DOHH2 (cell line): Measurements from ENCODE around the gene COL13A1.

ENCODE experiments used
- H3F3A ChIP-seq: fragments of 200-600 bp; sonication (generic), shearing (Covaris generic); 2 replicates; pipeline ENCODE4 v1.6.0; 2016; ENCODE audit warnings: antibody characterized with exemption, mild to moderate bottlenecking; ENCODE audit not compliant: control insufficient read depth, insufficient read depth
- H3K27ac ChIP-seq: fragments of 200-600 bp; sonication (generic); 2 replicates; pipeline ENCODE4 v1.5.1; 2014; ENCODE audit warnings: low read depth, mild to moderate bottlenecking, low read length, moderate library complexity
- H3K27me3 ChIP-seq: fragments of 200-600 bp; sonication (generic); 2 replicates; pipeline ENCODE4 v1.6.1; 2014; ENCODE audit warnings: mild to moderate bottlenecking, low read length, mixed read lengths; ENCODE audit not compliant: control insufficient read depth
- H3K36me3 ChIP-seq: fragments of 200-600 bp; sonication (generic); 2 replicates; pipeline ENCODE4 v1.6.1; 2014; ENCODE audit warnings: mild to moderate bottlenecking, low read length, moderate library complexity, mixed read lengths; ENCODE audit not compliant: control insufficient read depth
- H3K4me1 ChIP-seq: fragments of 200-600 bp; sonication (generic); 2 replicates; pipeline ENCODE4 v1.6.1; 2014; ENCODE audit warnings: mild to moderate bottlenecking, low read length, mixed read lengths; ENCODE audit not compliant: control insufficient read depth
- H3K4me2 ChIP-seq: fragments of 200-600 bp; sonication (generic); 2 replicates; pipeline ENCODE4 v1.6.0; 2014; ENCODE audit warnings: mild to moderate bottlenecking, low read length, moderate library complexity
- H3K4me3 ChIP-seq: fragments of 200-600 bp; sonication (generic); 2 replicates; pipeline ENCODE4 v1.5.1; 2014; ENCODE audit warnings: mild to moderate bottlenecking, low read length, mixed read lengths
- H3K79me2 ChIP-seq: fragments of 200-600 bp; sonication (generic); 2 replicates; pipeline ENCODE4 v1.6.1; 2014; ENCODE audit warnings: mild to moderate bottlenecking, low read length, mixed read lengths; ENCODE audit not compliant: control insufficient read depth
- H3K9me2 ChIP-seq: fragments of 200-600 bp; sonication (generic); replicated peaks from 2 replicates; pipeline ENCODE4 v1.6.1; 2014; ENCODE audit warnings: mild to moderate bottlenecking, low read length, mixed read lengths; ENCODE audit not compliant: control insufficient read depth
- H3K9me3 ChIP-seq: fragments of 200-600 bp; sonication (generic); 2 replicates; pipeline ENCODE4 v1.6.1; 2014; ENCODE audit warnings: antibody characterized with exemption, low read length, mixed read lengths; ENCODE audit not compliant: control insufficient read depth, insufficient read depth
- H4K20me1 ChIP-seq: fragments of 200-600 bp; sonication (generic); 2 replicates; pipeline ENCODE4 v1.6.0; 2014; ENCODE audit warnings: low read depth, mild to moderate bottlenecking, antibody characterized with exemption, low read length, moderate library complexity; ENCODE audit not compliant: control insufficient read depth, insufficient read depth
- EZH2phosphoT487 ChIP-seq: fragments of 200-600 bp; sonication (generic); IDR thresholded peaks from 2 replicates; pipeline ENCODE4 v1.6.1; 2017; ENCODE audit warnings: borderline replicate concordance, mild to moderate bottlenecking, antibody characterized with exemption, low read length, moderate library complexity, mixed read lengths
- TF ChIP-seq, protein P1 (sequence below): fragments of 200-600 bp; sonication (generic); IDR thresholded peaks from one replicate; pipeline ENCODE4 v1.5.1; 2014; ENCODE audit warnings: antibody characterized with exemption, mild to moderate bottlenecking, low read depth, low read length; ENCODE audit not compliant: poor library complexity, severe bottlenecking

Gene COL13A1

DNA sequence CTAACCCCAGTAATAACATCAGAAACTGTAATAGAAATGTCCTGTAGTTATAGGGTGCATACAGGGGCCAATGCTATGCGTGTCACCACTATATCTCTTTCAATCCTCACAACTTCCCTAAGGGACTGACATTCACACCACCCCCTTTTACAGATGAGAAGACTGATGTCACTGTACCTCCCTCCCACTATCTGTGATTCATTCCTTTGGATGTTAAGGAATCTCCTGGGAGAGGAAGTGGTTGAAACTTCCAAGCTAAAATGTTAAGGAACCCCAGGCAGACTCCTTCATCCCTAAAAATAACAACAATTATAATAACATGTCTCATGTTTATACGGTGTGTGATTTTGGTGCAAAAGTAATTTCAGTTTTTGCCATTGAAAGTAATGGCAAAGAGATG lies 5.4 kb downstream of the COL13A1 start:
- H3K27me3 ChIP-seq = no peaks in the 10 kb centered on the region
- H3K9me3 ChIP-seq = no peaks in the 10 kb centered on the region
- no peaks in the 10 kb centered on the region for H3K36me3 ChIP-seq
- no peaks in the 10 kb centered on the region for H3K9me2 ChIP-seq
- no peaks in the 10 kb centered on the region for H4K20me1 ChIP-seq
- no peak for TF ChIP-seq EZH2phosphoT487
- TF ChIP-seq, protein P1, sequence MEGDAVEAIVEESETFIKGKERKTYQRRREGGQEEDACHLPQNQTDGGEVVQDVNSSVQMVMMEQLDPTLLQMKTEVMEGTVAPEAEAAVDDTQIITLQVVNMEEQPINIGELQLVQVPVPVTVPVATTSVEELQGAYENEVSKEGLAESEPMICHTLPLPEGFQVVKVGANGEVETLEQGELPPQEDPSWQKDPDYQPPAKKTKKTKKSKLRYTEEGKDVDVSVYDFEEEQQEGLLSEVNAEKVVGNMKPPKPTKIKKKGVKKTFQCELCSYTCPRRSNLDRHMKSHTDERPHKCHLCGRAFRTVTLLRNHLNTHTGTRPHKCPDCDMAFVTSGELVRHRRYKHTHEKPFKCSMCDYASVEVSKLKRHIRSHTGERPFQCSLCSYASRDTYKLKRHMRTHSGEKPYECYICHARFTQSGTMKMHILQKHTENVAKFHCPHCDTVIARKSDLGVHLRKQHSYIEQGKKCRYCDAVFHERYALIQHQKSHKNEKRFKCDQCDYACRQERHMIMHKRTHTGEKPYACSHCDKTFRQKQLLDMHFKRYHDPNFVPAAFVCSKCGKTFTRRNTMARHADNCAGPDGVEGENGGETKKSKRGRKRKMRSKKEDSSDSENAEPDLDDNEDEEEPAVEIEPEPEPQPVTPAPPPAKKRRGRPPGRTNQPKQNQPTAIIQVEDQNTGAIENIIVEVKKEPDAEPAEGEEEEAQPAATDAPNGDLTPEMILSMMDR = no peak
- no peaks in the 10 kb centered on the region for H3K79me2 ChIP-seq
- no peak overlapping the region for H3K4me2 ChIP-seq
- no peak overlapping the region for H3K27ac ChIP-seq
- no peaks in the 10 kb centered on the region for H3K4me1 ChIP-seq
- H3F3A ChIP-seq = no peaks in the 10 kb centered on the region
- no peak overlapping the region for H3K4me3 ChIP-seq

DNA sequence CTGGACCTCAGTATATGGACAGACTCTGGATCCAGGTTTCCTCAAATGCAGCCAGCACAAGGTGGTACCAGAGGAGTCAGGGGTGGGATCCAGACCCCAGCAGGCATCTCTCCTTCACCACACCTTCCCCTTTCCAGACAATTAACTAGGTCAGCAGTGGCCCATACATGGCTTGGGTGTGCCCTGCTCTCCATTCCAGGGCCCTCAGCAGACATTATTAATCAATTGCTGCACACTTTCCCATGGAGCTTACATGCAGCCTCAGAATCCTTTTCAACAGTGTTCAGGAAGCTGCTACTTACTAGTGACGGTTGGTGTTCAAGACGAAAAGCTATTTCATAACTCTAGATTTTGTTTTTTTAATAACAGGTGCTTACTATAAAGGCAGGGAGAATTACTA lies 6.0 kb downstream of the COL13A1 start:
- Histone ChIP-seq H3K4me3 (no peak overlapping the region), H3K9me2 (no peaks in the 10 kb centered on the region), H3K4me2 (no peak overlapping the region), H3K27ac (no peak overlapping the region), H3K79me2 (no peaks in the 10 kb centered on the region), H3K9me3 (no peaks in the 10 kb centered on the region), H3K27me3 (no peaks in the 10 kb centered on the region), H4K20me1 (no peaks in the 10 kb centered on the region), H3K36me3 (no peaks in the 10 kb centered on the region), H3F3A (no peaks in the 10 kb centered on the region), H3K4me1 (no peaks in the 10 kb centered on the region)
- no peak for TF ChIP-seq EZH2phosphoT487
- TF ChIP-seq, protein P1 = no peak

DNA sequence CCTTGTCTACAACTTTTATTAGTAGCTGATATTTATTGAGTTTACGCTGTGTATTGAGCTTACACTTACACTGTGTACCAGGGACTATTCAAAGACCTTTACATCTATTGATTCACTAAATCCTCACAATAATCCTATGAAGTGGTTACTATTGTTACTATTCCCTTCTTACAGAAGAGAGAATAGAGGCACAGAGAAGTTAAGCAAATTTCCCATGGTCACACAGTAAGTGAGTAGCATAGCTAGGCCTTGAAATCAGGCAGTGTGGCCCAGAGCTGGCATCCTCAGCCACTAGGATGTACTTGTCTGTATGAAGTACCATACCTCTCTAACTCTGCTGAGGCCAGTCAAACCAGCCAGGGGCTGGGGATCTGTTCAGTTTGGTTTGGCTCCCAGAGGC lies 7.6 kb downstream of the COL13A1 start:
- no peaks in the 10 kb centered on the region for H3K79me2 ChIP-seq

More for the DNA sequence above, 7.6 kb downstream of the COL13A1 start:
- TF ChIP-seq, protein P1 = no peak
- TF ChIP-seq EZH2phosphoT487 = no peak
- Histone ChIP-seq H3K27ac (no peak overlapping the region), H3K27me3 (no peaks in the 10 kb centered on the region), H3F3A (no peaks in the 10 kb centered on the region), H3K4me2 (no peak overlapping the region), H3K4me3 (no peak overlapping the region), H3K9me2 (no peaks in the 10 kb centered on the region), H3K36me3 (no peaks in the 10 kb centered on the region), H3K4me1 (no peaks in the 10 kb centered on the region), H4K20me1 (no peaks in the 10 kb centered on the region), H3K9me3 (no peaks in the 10 kb centered on the region)
